AG04449 (cell line): ENCODE data around the gene TNS3.

ENCODE experiments used
- CTCF ChIA-PET: fragments of 350-600 bp; formaldehyde crosslinking; extraction: SDS; loops from one replicate; lab custom pipeline; 2021; ENCODE audit warnings: antibody characterized with exemption; lab: Yijun Ruan, JAX
- POLR2A ChIA-PET: fragments of 400-600, 350-600 bp; formaldehyde crosslinking; extraction: SDS; loops from one replicate; lab custom pipeline; 2020; ENCODE audit warnings: antibody characterized with exemption, inconsistent platforms; lab: Yijun Ruan, JAX
- DNase-seq: peaks from one replicate; pipeline ENCODE4 v3.0.0-alpha.2; 2010; ENCODE audit warnings: low read depth, low spot score
- H3K4me3 ChIP-seq: 2 replicates; pipeline ENCODE4 v1.5.1; 2011; ENCODE audit warnings: low read depth, mild to moderate bottlenecking, control low read depth, low read length
- TF ChIP-seq, protein P1 (sequence below): IDR thresholded peaks from one replicate; pipeline ENCODE4 v1.5.1; 2011; ENCODE audit warnings: mild to moderate bottlenecking, moderate library complexity, low read length, control low read depth, inconsistent platforms; ENCODE audit not compliant: insufficient read depth; ENCODE audit errors: missing control alignments

The TNS3 gene

DNA sequence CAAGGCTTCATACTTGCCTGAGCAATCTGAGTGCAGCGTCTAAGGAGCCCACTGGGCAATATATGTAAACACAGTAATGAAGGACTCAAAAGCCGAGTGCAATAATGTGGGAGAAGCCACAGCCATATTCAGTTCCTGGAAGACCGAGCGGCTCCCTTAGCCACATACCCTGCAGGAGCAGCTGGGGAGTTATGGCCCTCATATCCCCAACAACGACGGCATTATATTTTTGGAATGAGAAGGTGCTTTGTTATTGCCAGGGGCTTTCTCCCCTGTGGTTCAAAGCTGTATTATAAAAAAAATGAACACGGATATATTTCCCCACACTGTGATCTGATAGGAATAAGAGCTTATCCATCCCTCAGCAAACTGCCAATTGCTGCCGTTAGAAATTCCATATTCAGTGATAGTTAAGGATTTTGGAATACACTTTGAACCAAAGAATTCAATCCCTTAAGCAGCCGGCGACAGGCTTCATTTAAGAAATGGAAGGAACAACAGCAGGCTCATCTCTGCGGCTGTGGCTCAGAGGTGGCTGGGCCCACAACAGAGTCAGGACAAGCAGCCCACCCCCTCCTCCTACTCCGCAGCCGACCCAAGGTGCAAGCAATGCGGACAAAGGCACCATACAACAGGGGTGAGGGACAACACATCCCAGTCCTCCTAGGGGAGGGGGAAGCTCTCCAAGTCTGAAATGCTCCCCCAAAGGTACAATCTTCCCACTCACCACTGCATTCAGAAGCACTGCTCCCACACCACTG is 77.2 kb downstream of the TNS3 start:
- POLR2A ChIA-PET = no interaction called here
- TF ChIP-seq, protein P1, sequence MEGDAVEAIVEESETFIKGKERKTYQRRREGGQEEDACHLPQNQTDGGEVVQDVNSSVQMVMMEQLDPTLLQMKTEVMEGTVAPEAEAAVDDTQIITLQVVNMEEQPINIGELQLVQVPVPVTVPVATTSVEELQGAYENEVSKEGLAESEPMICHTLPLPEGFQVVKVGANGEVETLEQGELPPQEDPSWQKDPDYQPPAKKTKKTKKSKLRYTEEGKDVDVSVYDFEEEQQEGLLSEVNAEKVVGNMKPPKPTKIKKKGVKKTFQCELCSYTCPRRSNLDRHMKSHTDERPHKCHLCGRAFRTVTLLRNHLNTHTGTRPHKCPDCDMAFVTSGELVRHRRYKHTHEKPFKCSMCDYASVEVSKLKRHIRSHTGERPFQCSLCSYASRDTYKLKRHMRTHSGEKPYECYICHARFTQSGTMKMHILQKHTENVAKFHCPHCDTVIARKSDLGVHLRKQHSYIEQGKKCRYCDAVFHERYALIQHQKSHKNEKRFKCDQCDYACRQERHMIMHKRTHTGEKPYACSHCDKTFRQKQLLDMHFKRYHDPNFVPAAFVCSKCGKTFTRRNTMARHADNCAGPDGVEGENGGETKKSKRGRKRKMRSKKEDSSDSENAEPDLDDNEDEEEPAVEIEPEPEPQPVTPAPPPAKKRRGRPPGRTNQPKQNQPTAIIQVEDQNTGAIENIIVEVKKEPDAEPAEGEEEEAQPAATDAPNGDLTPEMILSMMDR = no peak
- no peak for DNase-seq
- CTCF ChIA-PET = no interaction called here
- no peak overlapping the region for H3K4me3 ChIP-seq

DNA sequence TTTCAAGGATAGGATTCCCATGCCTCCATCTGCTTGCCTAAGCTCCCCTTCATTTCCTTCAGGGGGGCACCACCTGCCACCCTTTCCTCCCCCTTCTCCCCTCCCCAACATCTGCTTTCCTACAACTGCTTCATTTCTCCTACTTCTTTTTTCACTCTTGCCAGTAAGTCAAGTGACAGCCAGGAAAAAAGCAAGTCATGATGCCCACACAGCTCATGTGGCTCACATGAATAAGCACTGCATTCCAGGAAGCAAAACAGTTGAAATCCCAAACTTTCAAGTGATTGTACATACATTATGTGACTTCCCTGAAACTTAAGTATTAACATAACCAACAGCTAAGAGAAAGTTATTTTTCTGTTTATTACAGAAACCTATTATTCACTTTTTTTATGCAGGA is 78.6 kb downstream of the TNS3 start:
- DNase-seq = peak; percentile 55
- H3K4me3 ChIP-seq = no peak overlapping the region
- TF ChIP-seq, protein P1 = no peak
- ChIA-PET POLR2A (interaction anchor here (0.9 kb wide), 1 partner anchor 17 kb away, joined by 3 read pairs; no protein-coding TSS in a partner anchor), CTCF (interaction anchor here (1.0 to 1.1 kb wide), 3 partner anchors 8 to 68 kb away, joined by 3 read pairs; no protein-coding TSS in a partner anchor)

DNA sequence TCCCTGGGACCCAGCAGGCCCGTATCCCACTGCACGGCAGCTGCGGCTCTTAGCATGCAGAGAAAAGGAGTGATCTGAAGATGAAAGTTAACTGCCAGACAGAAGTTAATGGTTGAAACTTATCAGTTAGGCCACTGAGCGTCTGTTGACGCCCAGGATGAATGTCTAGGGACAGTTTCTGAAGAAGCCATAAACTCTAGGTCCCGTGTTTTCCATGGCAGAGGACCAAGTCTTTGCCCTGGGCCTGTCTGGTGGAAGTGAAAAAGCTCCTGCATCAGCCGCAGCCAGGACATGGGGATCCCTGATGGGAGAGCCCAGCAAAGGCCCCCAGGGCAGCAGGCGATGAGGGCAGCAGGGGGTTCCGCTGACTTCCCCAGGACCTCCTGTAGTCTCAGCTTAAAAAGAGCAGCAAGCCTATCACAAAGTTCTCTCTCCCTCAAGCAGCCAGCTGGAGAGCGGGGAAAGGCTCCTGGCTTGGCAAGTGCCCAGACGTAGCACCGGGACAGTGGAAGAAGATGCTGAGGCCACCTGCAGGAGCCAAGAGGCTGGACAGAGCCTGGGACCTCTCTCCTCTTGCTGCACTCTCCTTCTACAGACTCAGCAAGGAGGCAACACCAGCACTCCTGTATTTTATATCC is 79.6 kb downstream of the TNS3 start:
- TF ChIP-seq, protein P1 = no peak
- CTCF ChIA-PET = interaction anchor here (1.0 to 1.3 kb wide), 4 partner anchors 9 to 317 kb away, joined by 3 to 6 read pairs (median 3); partner anchors contain the start of gene TNS3
- POLR2A ChIA-PET = interaction anchor here (0.9 kb wide), 1 partner anchor 18 kb away, joined by 3 read pairs; no protein-coding TSS in a partner anchor
- H3K4me3 ChIP-seq = no peak overlapping the region
- no peak for DNase-seq

DNA sequence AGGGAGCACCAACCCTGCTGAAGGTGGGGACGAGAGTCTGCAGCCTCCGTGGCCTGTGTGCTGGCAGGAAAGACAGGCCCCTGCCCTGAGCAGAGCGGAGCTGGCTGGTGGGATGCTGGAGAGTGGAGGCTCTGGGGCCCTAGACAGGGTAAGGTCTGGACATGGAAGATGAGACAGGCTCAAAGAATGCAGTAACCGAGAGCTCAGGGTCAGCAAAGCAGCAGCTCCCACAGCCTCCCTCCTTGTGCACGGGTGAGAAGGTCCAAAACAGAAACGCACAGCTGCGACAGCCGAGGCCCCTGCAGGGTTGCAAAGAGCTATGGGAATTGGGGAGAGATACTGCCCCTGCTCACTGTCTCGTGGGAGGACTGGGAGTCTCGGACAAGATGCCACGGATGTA is 80.5 kb downstream of the TNS3 start:
- peak; percentile 76 for DNase-seq
- ChIA-PET CTCF (interaction anchor here (0.6 to 1.3 kb wide), 5 partner anchors 11 to 318 kb away, joined by 3 to 6 read pairs (median 3); partner anchors contain the start of gene TNS3), POLR2A (interaction anchor here (0.7 to 1.0 kb wide), 2 partner anchors 34 to 150 kb away, joined by 3 to 4 read pairs; no protein-coding TSS in a partner anchor)
- H3K4me3 ChIP-seq = peak overlapping the region; percentile 3; the same call in 1 of the 2 replicates
- TF ChIP-seq, protein P1 = no peak

DNA sequence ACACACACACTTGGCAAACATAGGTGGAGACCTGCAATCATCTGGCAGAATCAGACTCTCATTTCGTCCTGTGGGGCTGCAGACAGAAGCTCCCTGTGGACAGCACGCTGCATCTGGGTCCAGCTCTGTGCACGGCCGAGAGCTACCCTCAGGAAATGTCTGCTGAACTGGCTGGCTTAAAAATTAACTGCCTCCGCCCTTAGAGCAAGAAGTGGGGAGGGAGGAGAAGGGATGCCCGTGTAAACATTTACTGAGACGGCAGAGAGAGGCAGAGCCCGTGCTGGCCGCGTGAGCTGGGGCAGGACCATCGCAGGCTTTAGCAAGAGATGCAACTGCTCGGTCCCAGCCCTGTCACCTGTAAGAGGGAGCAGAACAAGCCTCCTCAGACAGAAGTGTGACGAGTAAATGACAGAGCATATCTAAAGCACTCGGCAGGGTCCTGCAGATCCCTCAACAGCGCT is 81.8 kb downstream of the TNS3 start:
- no peak overlapping the region for H3K4me3 ChIP-seq
- ChIA-PET CTCF (interaction anchor here (0.7 kb wide), 1 partner anchor 18 kb away, joined by 3 read pairs; no protein-coding TSS in a partner anchor), POLR2A (no interaction called here)
- no peak for DNase-seq
- TF ChIP-seq, protein P1 = no peak
